NCI-H2171 treated with DMSO at 0.1 percent for 48 hours (cell line): ENCODE data around the gene CCDC120.

Source experiments
- DNase-seq: peaks from one replicate; lab custom pipeline; 2025; lab: John Stamatoyannopoulos, UW

CCDC120 gene

GRCh38 chrX:49061916-49062315, 3.1 kb downstream of the CCDC120 start:
- no peak for DNase-seq

GRCh38 chrX:49063715-49064114, 4.9 kb downstream of the CCDC120 start:
- no peak for DNase-seq

- no peak for DNase-seq
These were observed 5.5 kb downstream of the CCDC120 start for GRCh38 chrX:49064303-49064702.

GRCh38 chrX:49064735-49065134, 5.9 kb downstream of the CCDC120 start:
- DNase-seq = no peak

GRCh38 chrX:49066278-49066677, 7.5 kb downstream of the CCDC120 start:
- no peak for DNase-seq

- no peak for DNase-seq
These were observed 7.9 kb downstream of the CCDC120 start for GRCh38 chrX:49066690-49067089.

- DNase-seq = no peak
These were observed 8.7 kb downstream of the CCDC120 start for GRCh38 chrX:49067285-49068120.

GRCh38 chrX:49069038-49069437, 10.2 kb downstream of the CCDC120 start:
- no peak for DNase-seq

GRCh38 chrX:49070988-49071387, 12.2 kb downstream of the CCDC120 start:
- DNase-seq = no peak

GRCh38 chrX:49071877-49072711, 13.3 kb downstream of the CCDC120 start:
- DNase-seq = no peak

GRCh38 chrX:49072712-49073095, 13.9 kb downstream of the CCDC120 start:
- no peak for DNase-seq

- DNase-seq = peak; percentile 84
These were observed 15.1 kb downstream of the CCDC120 start, which contains the start of gene PRAF2 for GRCh38 chrX:49073601-49074575. TSS of gene PRAF2 (minus strand) at chrX:49074002. CDS start at chrX:49073987, 15 bp downstream.

GRCh38 chrX:49075347-49075746, 16.5 kb downstream of the CCDC120 start:
- DNase-seq = no peak

GRCh38 chrX:49077941-49078340, 19.1 kb downstream of the CCDC120 start:
- DNase-seq = no peak

- peak; percentile 50 for DNase-seq
These were observed 21.0 kb downstream of the CCDC120 start, which contains the start of gene WDR45 for GRCh38 chrX:49079489-49080428. TSS of gene WDR45 (minus strand) at chrX:49079887. CDS start at chrX:49078095, 1,792 bp downstream.

- DNase-seq = no peak
These were observed 23.6 kb downstream of the CCDC120 start for GRCh38 chrX:49082271-49082871.

GRCh38 chrX:49089553-49089952, 30.8 kb downstream of the CCDC120 start:
- no peak for DNase-seq

- DNase-seq = no peak
These were observed 37.6 kb downstream of the CCDC120 start for GRCh38 chrX:49096419-49096818.

GRCh38 chrX:49100704-49101628, 42.2 kb downstream of the CCDC120 start:
- DNase-seq = peak; percentile 89
